HL-60 (cell line): Measurements from ENCODE around the gene MOCOS.

Experiments
- CTCF ChIP-seq: IDR thresholded peaks from one replicate; pipeline ENCODE4 v1.5.1; 2011; ENCODE audit warnings: low read length, control low read depth, inconsistent platforms; ENCODE audit not compliant: insufficient read depth
- GABPA ChIP-seq: IDR thresholded peaks from 2 replicates; pipeline ENCODE4 v1.6.1; 2012; ENCODE audit warnings: low read depth
- POLR2AphosphoS5 ChIP-seq: IDR thresholded peaks from 2 replicates; pipeline ENCODE4 v1.6.1; 2012; ENCODE audit warnings: low read depth
- REST ChIP-seq: IDR thresholded peaks from 2 replicates; pipeline ENCODE4 v1.6.1; 2012; ENCODE audit warnings: low read depth; ENCODE audit not compliant: insufficient replicate concordance
- SPI1 ChIP-seq: IDR thresholded peaks from 2 replicates; pipeline ENCODE4 v1.6.1; 2012; ENCODE audit warnings: low read depth, mild to moderate bottlenecking, borderline replicate concordance

GRCh38 chr18:36183033-36183432 lies 4.3 kb upstream of the MOCOS start:
- TF ChIP-seq CTCF (no peak), POLR2AphosphoS5 (no peak), REST (no peak), GABPA (no peak), SPI1 (no peak)
